GM12878 (cell line): Measurements from ENCODE around the gene BCAT1. TPM values are rescaled to one million over a fixed set of nuclear protein-coding genes. Genes with fewer than 3 reads are reported as not detected.

ENCODE experiments used
- ASH2L ChIP-seq: fragments of 300-600, 200-600 bp; sonication (generic); IDR thresholded peaks from 2 replicates; pipeline ENCODE4 v1.6.1; 2017; ENCODE audit warnings: low read depth, mild to moderate bottlenecking, borderline replicate concordance
- GABPA ChIP-seq: IDR thresholded peaks from 2 replicates; pipeline ENCODE4 v1.6.1; 2014; ENCODE audit warnings: antibody characterized with exemption, low read depth, mild to moderate bottlenecking, inconsistent platforms
- NFXL1 ChIP-seq: fragments of 450-650 bp; IDR thresholded peaks from 2 replicates; pipeline ENCODE4 v1.6.1; 2017; ENCODE audit warnings: antibody characterized with exemption, mild to moderate bottlenecking, borderline replicate concordance
- PAX5 ChIP-seq: IDR thresholded peaks from 2 replicates; pipeline ENCODE4 v1.6.1; 2011; ENCODE audit warnings: low read depth, low read length, borderline replicate concordance
- PAX8 ChIP-seq: fragments of 450-650 bp; IDR thresholded peaks from 2 replicates; pipeline ENCODE4 v1.6.1; 2017; ENCODE audit warnings: mild to moderate bottlenecking, moderate library complexity
- SUZ12 ChIP-seq: fragments of 200-600 bp; sonication (generic); IDR thresholded peaks from one replicate; pipeline ENCODE4 v1.6.1; 2018; ENCODE audit warnings: antibody characterized with exemption, mild to moderate bottlenecking; ENCODE audit not compliant: unreplicated experiment
- TBL1XR1 ChIP-seq: IDR thresholded peaks from 2 replicates; pipeline ENCODE4 v1.6.1; 2012; ENCODE audit warnings: low read depth, low read length, improper control_type of control experiment
- polyA plus RNA-seq, 11 experiments: library from polyadenylated mRNA; depleted of rRNA in 4 of 11; unstranded in 6 of 11; stranded (reverse) in 5 of 11; fragments of >200 nt; fragmentation: Nextera tagmentation in 4 of 11; fragmentation: Illumina TruSeq in 1 of 11; extraction: Ambion mirVana in 4 of 11; extraction: Trizol in 1 of 11; gene quantifications; 1 replicate in 1 of 11; 2 replicates in 10 of 11; pipeline versions ENCODE4 v1.2.1 to v1.2.3, GENCODE V29; 2011 to 2016; ENCODE audit warnings: inconsistent platforms in 2 of 11, missing spikeins in 2 of 11, low read depth in 1 of 11
- total RNA-seq, 4 experiments: library from RNA; depleted of rRNA in 3 of 4; stranded (reverse); fragments of >200 nt in 3 of 4; fragmentation: Illumina TruSeq in 1 of 4; extraction: Trizol in 1 of 4; gene quantifications; 2 replicates each; pipeline versions ENCODE4 v1.2.1 to v1.2.3, GENCODE V29; 2013 to 2021
- TF ChIP-seq, protein P1 (sequence below): IDR thresholded peaks from 2 replicates; pipeline ENCODE4 v1.6.1; 2012; ENCODE audit warnings: improper control_type of control experiment, low read depth, low read length; ENCODE audit not compliant: insufficient replicate concordance

BCAT1 gene
- total and polyA plus RNA-seq, 10 of the 15 experiments (the other 5 are each of a cell fraction or from before 2014, with no cell fraction given) = 26.2 to 187 (median 81.9) TPM

DNA sequence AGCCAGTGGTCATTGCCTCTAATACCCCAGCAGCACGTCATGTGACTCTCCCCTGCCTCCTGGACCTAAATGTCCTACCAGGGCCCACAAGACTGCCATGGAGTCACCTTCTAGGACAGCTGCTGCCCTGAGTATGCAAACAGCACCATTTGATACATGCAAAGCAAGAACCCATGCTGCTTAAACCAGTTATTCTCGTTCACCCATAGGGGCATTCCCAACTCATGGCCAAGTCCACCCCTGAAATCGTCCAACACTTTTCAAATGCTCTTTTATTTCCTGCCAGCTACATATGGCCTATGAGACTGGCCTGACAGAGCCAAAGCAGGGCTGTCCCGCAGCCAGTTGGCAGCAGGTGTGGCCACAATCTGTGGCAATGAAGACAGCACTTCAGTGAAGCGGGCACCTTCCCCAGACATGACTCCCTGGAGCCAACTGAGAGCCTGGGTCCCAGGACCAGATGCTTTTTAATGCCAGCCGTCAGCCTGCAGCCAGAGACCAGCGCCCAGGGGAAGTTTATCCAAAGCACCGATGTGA is 99.9 kb downstream of the BCAT1 start (continued):
- TF ChIP-seq ASH2L = no peak
- TF ChIP-seq PAX8 = no peak
- TF ChIP-seq PAX5 = no peak
- TF ChIP-seq GABPA = no peak
- TF ChIP-seq NFXL1 = no peak
- TF ChIP-seq SUZ12 = no peak
- TF ChIP-seq, protein P1, sequence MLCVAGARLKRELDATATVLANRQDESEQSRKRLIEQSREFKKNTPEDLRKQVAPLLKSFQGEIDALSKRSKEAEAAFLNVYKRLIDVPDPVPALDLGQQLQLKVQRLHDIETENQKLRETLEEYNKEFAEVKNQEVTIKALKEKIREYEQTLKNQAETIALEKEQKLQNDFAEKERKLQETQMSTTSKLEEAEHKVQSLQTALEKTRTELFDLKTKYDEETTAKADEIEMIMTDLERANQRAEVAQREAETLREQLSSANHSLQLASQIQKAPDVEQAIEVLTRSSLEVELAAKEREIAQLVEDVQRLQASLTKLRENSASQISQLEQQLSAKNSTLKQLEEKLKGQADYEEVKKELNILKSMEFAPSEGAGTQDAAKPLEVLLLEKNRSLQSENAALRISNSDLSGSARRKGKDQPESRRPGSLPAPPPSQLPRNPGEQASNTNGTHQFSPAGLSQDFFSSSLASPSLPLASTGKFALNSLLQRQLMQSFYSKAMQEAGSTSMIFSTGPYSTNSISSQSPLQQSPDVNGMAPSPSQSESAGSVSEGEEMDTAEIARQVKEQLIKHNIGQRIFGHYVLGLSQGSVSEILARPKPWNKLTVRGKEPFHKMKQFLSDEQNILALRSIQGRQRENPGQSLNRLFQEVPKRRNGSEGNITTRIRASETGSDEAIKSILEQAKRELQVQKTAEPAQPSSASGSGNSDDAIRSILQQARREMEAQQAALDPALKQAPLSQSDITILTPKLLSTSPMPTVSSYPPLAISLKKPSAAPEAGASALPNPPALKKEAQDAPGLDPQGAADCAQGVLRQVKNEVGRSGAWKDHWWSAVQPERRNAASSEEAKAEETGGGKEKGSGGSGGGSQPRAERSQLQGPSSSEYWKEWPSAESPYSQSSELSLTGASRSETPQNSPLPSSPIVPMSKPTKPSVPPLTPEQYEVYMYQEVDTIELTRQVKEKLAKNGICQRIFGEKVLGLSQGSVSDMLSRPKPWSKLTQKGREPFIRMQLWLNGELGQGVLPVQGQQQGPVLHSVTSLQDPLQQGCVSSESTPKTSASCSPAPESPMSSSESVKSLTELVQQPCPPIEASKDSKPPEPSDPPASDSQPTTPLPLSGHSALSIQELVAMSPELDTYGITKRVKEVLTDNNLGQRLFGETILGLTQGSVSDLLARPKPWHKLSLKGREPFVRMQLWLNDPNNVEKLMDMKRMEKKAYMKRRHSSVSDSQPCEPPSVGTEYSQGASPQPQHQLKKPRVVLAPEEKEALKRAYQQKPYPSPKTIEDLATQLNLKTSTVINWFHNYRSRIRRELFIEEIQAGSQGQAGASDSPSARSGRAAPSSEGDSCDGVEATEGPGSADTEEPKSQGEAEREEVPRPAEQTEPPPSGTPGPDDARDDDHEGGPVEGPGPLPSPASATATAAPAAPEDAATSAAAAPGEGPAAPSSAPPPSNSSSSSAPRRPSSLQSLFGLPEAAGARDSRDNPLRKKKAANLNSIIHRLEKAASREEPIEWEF = no peak
- TF ChIP-seq TBL1XR1 = no peak
